OCI-LY7 (cell line): Measurements from ENCODE around the gene SREK1.

Source experiments
- EZH2phosphoT487 ChIP-seq: fragments of 200-600 bp; sonication (generic); IDR thresholded peaks from 2 replicates; pipeline ENCODE4 v1.6.1; 2018; ENCODE audit warnings: low read depth, borderline replicate concordance, mild to moderate bottlenecking, mixed run types, antibody characterized with exemption, low read length, moderate library complexity, mixed read lengths
- TF ChIP-seq, protein P1 (sequence below): fragments of 200-600 bp; sonication (generic); conservative IDR thresholded peaks from 2 replicates; pipeline ENCODE4 v1.5.1; 2014; ENCODE audit warnings: mild to moderate bottlenecking, antibody characterized with exemption, low read length, moderate library complexity, mixed read lengths

DNA sequence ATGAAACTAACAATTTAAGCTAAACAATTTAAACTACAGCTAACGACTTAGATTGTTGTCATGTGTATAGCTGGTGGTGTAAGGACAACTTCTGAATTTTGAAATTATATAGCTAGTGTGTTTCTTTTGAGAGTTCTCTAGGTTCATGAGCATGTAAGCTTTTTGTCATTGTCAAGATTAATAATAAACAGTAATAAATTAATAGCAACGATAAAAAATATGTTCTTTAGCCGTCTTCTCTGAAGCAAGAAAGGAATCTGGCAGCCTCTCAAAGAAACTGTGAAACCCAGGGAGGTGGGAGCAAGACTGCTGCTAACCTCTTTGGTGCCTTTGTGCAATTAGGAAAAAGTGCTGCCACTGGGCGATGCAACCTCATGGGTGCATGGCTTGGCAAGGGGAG, 59.4 kb downstream of the SREK1 start:
- TF ChIP-seq, protein P1, sequence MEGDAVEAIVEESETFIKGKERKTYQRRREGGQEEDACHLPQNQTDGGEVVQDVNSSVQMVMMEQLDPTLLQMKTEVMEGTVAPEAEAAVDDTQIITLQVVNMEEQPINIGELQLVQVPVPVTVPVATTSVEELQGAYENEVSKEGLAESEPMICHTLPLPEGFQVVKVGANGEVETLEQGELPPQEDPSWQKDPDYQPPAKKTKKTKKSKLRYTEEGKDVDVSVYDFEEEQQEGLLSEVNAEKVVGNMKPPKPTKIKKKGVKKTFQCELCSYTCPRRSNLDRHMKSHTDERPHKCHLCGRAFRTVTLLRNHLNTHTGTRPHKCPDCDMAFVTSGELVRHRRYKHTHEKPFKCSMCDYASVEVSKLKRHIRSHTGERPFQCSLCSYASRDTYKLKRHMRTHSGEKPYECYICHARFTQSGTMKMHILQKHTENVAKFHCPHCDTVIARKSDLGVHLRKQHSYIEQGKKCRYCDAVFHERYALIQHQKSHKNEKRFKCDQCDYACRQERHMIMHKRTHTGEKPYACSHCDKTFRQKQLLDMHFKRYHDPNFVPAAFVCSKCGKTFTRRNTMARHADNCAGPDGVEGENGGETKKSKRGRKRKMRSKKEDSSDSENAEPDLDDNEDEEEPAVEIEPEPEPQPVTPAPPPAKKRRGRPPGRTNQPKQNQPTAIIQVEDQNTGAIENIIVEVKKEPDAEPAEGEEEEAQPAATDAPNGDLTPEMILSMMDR, result no peak
- no peak for TF ChIP-seq EZH2phosphoT487
